NCI-H1105 (cell line): Measurements from ENCODE around the gene STXBP2.

Experiments used
- DNase-seq: peaks from one replicate; lab custom pipeline; 2025; lab: John Stamatoyannopoulos, UW

STXBP2 gene

DNA sequence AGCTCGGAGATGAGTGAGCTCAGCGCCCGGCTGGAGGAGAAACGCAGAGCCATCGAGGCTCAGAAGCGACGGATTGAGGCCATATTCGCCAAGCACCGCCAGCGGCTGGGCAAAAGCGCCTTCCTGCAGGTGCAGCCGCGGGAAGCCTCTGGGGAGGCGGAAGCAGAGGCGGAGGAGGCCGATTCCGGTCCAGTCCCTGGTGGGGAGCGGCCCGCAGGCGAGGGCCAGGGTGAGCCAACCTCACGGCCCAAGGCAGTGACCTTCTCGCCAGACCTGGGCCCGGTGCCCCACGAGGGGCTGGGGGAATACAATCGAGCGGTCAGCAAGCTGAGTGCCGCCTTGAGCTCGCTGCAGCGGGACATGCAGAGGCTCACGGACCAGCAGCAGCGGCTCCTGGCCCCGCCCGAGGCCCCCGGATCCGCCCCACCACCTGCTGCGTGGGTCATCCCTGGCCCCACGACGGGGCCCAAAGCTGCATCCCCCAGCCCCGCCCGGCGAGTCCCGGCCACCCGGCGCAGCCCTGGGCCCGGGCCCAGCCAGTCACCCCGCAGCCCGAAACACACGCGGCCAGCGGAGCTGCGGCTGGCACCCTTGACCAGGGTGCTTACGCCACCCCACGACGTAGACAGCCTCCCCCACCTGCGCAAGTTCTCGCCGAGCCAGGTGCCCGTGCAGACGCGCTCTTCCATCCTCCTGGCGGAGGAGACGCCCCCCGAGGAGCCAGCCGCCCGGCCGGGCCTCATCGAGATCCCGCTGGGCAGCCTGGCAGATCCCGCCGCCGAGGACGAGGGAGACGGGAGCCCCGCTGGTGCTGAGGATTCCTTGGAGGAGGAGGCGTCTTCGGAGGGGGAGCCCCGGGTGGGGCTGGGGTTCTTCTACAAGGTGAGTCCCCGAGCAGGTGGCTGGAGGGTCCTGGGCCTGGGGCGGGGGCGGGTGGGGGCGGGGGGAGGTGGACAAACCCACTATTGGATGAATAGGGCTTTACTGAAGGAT, 24.3 kb upstream of the STXBP2 start:
- DNase-seq, result no peak

DNA sequence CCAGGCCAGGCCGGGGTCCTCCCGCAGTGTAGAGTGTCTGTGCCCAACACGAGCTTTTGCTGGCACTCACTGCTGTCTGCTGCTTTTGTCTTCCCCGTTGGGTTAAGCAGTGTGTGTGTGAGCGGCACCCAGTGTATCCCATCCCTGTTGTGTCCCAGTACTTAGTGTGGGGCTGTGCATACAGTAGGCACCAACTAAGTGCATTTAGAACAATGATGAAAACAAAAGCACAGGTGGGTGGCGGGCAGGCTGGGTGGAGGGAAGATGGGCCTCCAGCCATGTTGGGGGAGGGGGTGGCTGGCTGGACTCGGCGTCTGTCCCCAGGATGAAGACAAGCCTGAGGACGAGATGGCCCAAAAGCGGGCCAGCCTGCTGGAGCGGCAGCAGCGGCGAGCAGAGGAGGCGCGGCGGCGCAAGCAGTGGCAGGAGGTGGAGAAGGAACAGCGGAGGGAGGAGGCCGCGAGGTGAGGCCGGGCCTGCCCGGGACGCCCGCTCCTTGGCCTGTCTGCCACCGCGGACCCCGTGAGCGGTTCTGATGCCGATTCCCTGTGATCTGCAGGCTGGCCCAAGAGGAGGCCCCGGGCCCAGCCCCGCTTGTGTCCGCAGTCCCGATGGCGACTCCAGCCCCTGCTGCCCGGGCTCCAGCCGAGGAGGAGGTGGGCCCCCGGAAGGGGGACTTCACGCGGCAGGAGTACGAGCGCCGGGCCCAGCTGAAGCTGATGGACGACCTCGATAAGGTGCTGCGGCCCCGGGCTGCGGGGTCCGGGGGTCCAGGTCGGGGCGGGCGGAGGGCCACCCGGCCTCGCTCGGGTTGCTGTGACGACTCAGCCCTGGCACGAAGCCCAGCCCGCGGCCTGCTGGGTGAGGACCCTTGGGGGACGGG, 21.8 kb upstream of the STXBP2 start:
- DNase-seq, result no peak

DNA sequence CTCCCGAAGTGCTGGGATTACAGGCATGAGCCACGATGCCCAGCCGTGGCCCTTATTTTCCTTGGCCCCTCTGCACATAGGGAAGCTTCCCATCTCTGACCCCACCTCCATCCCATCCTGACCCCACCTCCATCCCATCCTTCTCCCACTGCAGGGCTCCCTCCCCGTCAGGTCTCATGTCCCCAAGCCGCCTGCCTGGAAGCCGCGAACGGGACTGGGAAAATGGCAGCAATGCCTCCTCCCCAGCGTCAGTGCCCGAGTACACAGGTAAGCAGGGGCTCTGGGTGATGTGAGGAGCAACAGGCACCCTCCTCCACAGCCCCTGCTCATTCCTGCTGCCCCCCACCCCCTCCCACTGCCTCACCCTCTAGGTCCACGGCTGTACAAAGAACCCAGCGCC, 19.7 kb upstream of the STXBP2 start:
- no peak for DNase-seq

DNA sequence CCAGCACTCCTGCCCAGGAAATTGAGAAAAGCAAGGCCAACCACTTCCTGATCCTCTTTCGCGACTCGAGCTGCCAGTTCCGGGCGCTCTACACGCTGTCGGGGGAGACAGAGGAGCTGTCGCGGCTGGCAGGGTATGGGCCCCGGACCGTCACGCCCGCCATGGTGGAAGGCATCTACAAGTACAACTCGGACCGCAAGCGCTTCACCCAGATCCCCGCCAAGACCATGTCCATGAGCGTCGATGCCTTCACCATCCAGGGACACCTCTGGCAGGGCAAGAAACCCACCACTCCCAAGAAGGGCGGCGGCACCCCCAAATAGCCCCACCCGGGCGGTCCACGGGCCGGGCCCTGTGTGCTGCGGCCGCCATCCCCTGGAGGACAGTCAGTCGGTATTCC, 19.2 kb upstream of the STXBP2 start:
- no peak for DNase-seq

DNA sequence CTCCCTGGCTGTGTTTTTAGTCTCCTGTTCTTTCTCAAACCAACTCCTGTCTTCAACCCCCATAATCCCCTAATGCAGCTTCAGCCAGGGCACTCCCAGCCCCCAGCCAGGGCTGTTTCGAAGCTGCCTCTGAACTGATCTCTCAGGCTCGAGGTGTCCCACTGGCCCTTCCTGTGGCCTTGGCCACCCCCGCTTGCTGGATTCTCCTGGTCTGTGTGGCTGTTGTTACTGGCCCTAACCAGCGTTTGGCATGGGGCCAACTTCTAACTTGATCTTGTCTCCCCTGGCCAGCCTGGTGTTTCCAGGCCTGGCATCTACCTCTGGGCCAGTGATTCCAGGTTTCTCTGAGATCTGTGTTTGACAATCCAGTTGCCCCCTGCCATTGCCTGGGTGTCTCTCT, 18.6 kb upstream of the STXBP2 start:
- DNase-seq, result no peak

DNA sequence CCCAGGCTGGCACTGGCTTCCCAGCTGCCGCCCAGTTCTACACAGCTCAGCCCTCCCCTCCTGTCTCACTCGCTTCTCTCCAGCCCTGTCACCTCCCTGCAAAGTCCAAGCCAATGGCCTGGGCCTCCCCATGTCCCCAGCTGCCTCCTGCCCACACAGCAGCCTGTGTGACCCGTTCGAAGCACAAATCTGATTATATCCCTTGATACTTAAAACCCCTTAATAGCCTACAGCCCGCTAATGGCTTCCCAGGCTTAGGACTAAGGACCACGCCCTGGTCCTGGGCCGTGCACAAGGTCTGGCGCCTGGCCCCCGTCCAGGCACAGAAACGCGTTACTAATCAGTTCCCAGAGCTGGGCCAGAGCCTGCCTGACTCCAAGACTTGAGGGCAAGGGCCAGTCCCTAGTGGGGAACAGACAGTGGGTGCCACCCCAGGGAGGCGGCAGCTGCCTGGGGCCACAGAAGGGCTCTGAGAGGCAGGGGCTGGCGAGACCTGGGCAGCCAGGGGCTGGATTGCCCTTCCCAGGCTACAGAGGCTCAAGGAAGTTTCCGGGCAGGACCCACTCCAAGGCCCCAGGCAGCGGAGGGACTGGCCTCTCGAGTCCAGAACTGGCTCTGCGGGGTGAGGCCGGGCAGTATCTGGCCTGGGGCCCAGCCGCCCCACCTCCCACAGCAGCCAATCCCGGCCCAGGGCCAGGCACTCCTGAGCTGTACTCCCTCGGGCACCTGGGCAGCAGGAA, 18.0 kb upstream of the STXBP2 start:
- no peak for DNase-seq

DNA sequence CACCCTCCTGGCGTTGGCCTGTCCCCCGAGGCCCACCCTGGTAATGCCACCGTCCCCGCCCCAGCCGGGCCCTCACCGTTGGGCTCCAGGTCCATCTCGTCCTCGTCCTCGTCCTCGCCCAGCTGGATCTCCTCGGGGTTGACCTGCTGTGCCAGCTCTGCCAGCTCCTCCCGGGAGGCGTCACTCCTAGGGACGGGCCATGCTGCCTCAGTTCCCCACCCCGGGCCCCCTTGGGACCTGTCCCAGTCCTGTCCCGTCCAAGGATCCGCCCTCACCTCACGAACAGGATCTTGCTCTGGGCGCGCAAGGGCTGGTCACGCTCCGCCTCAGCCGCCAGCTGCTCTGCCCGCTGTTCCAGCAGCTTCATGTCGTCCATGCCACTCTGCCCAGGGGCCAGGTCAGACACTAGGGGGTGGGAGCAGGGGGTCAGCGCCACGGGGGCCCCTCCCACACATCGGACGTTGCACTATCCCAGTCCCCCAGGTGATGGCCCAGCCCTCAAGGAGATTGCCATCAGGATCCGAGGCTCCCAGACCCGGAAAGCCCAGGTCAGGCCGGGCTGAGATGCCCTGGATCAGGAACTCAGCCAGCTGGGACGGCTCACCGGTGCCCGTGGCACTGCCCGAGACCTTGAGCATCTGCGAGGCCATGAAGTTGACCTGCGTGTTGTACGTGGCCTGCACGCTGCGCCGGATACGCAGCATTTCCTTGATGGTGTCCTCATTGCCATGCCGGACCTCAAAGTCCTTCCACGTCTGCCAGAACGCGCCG, 17.1 kb upstream of the STXBP2 start:
- no peak for DNase-seq

DNA sequence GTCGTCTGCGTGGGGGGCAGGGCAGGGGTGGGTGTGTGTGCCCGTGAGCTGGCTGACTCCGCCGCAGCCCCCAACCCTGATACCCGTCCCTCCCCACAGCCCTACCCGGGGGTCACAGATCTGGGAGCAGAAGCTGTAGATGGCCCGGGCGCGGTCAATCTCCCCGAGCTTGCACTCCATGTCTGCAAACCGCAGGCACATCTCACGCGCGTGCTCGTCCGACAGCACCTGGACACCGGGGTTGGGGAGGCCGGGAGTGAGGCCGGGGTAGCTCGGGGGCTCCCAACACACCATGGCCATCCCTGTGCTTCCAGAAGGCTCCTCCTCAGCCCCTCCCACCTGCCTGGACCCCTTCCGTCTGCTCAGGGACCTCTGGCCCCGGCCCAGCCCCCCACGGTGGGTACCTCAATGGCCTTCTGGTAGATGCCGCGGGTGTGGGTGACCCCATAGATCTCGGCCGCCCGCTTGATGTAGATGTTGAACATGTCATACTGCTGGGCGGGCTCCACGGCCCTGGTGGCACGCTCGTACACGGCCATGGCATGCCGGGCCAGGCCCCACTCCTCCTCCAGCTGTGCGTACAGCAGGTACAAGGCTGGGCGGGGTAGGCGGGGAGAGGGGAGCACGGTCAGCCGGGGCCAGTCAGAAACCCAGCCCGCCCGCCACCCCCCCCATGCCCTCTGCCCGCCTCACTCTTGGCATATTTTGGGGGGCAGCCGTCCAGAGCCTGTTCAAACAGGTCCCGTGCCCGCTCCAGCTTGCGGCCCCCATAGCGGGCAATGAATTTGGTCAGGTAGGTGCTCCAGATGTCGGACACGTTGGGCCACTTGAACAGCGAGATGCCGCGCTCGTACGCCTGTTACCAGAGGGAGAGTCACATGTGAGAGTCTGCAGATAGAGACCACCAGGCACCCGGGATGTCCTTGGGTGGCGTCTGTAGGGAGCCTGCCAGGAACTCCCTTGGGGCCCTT, 16.2 kb upstream of the STXBP2 start:
- DNase-seq, result no peak

DNA sequence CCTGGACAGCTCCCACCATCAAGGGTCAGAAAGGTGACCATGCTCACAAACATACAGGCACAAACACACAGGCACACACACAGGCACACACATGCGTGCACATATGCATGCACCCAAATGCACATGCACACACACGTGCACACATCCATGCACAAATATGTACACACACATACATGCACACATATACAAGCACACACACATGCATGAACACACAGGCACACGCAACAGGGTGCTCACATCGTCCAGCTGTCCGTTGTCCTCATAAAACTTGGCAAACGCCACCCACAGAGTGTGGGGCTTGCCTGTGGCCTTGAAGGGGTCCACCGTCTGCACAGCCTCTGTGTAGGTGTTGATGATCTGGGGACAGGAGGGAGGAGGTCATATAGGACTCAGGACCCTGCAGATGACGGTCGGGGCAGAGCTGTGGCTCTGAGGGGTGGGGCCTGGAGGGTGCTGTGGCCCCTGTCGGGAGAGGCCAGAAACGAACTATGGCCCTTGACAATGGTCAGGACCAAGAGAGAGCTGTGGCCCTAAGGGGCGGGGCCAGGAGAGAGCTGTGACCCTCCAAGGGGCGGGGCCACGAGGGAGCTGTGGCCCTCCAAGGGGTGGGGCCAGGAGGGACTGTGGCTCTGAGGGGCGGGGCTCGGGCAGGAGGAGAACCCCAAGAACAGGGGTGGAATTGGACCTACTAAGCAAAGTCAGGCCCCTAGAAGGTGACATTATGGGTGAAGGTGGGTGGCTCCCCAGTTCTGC, 13.8 kb upstream of the STXBP2 start:
- no peak for DNase-seq

DNA sequence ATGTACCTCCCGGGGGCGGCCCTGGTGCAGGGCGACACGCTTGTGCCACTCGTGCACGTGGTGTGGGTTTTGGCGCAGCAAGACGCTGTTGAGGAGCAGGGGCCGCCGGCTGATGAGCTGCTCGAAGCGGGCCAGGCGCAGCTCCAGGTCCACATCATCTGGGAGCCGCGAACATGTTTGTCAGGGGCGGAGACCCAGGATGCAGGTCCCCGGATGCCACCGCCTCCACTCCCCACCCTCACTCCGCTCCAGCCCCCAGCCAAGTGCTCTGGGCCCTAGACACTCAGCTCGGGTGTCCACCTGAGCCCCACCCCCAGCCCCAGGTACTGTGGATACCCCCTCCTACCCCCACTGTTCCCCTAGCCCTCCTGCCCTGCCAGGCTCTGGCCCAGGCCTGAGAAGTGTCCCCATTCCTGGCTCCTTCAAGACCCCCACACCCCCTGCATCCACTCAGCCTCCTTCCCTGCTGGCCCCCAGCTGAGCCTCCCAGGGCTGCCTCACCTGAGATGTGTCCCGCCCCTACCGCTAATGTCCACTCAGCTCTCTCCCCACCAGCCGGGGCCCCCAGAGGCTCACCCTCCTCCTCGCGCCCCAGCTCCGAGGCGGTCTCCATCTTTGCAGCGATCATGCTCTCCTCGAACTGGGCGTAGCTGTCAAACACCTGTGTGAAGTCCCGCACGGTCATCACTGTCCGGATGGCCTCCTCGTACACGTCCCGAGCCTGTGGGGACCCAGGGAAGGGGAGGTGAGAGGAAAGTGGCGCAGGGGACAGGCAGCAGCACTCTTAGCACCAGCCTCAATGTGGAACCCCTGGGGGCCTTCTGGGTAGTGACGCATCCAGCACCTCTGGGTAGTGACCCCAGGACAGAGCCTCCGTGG, 12.9 kb upstream of the STXBP2 start:
- no peak for DNase-seq

DNA sequence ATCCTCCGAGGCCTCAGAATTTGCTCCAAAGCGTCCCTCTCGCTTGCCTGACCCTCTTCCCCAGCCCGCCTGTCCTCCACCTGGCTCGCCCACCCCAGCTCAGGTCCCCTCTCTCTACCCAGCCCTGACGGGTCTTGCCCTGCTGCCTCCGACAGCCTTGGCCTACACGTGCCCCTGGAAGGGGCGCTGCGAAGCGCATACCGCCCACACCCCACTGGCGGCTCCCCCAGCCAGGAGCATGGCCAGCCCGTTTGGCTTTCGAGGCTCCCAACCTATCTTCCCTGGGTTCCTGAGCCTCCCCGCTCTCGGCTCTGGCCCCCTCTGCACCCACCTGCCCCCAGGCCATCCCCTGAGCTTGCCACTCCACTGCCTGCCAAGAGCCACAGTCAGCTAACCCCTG, 12.1 kb upstream of the STXBP2 start:
- no peak for DNase-seq

DNA sequence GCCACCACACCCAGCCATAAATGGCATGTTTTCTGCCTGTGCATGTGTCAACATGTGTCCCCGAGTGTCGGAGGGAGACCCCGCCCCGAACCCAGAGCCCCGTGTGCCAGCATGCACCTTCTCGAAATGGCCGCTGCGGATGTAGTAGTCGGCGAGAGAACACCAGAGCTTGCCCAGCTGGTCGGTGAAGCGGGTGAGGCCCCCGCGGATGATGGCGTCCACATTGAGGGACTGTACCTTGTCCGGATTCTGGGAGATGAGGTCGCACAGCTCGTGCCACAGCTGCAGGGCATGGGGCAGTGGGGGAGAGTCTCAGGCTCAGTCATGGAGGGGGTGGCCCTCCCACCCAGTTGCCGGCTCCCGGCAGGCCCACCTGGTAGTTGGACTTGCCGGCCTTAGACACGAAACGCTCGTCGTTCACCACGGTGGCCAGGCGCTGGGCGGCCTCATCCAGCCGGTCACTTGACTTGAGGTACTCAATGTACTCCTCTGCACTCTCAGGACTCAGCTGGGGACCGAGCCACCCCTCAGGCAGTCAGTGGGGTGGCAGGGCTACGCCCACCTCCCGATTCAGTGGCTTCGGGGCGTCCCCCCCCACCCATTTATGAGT, 11.0 kb upstream of the STXBP2 start:
- DNase-seq, result no peak

DNA sequence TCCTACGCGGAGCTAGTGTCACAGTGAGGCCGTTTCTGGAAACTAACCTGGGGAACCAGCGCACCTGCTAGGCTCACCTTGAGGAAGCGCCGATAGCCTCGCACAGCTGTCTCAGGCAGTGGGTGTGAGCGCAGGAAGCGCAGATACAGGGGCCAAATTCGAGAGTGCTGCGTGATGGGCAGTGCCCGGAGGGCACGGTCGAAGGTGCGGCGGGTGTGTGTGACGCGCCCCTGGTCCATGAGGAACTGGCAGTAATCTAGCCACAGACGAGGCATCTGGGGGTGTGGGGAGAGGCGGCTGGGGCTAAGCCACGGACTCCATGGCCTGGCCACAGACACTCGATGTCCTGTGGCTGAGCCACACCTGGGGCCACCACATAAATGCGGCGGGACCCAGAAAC, 9.7 kb upstream of the STXBP2 start:
- DNase-seq, result no peak

DNA sequence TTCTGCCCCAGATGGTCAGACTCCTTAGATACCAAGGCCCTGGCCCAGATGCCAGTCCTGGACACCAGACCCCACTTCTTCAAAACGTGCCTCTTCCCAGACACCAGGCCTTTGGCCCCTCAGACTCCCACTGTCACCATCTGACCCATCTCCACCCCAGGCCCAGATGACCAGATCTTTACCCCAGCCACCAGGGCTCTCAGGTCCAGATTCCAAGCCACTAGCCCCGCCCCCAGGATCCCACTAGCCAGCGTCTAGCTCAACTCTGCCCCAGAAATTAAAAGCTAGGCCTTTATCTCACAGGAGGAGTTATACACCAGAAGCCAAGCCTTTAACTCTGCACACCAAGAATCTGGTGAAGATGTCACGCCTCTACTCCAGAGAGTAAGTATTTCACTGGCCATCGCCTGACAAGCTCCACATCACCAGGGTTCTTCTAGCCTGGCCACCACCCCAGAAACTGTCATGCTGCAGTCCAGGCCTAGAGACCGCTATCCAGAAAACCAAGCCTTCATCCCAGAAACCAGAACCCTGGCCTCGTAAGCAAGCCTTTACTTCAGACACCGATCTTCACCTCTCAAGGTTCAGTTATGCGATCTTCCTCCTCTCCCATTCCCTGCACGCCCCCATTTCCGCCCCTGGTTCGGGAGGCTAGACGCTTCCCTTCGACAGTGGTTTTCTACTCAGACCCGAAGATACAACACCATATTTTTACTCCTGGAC, 8.2 kb upstream of the STXBP2 start:
- DNase-seq, result no peak

DNA sequence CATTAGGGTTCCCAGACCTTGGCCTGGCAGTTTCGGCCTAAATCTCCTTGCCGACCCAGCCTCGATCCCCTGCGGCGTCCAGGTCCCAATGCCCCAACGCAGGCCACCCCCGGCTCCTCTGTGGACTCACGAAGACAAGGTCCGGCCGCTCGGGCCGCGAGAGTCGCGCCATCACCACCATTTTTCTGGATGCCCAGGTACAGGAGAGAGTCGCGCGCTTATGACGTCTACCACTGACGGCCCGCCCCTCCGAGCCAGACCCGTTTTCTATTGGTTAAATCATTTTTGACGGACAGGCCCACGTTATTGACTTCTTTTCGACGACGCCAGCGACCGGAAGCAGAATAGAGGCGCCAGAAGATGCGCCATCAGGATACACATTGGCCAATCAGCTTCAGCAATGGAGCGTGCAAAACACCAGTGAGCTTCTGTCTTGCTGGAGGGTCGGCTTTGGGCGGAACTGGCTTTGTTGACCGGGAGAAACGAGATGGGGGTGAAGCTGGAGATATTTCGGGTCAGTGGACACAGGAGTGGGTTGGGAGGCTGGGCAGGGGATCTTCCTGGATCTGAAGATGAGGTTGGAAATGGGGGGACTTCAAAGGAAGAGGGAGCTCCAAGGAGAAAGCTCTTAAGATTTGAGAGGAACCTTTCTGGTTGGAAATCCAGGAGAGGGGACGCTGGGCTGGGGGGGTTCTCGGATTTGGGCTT, 7.4 kb upstream of the STXBP2 start, which contains the start of the genes PET100 and XAB2:
Gene PET100 (plus strand): TSS at position 447 of the 708 bp plus-strand sequence. CDS start 41 bp downstream, at position 488.
Gene XAB2 (minus strand): TSS at position 199 of the 708 bp plus-strand sequence. CDS start 18 bp downstream, at position 181.
- DNase-seq, result peak; percentile 97

DNA sequence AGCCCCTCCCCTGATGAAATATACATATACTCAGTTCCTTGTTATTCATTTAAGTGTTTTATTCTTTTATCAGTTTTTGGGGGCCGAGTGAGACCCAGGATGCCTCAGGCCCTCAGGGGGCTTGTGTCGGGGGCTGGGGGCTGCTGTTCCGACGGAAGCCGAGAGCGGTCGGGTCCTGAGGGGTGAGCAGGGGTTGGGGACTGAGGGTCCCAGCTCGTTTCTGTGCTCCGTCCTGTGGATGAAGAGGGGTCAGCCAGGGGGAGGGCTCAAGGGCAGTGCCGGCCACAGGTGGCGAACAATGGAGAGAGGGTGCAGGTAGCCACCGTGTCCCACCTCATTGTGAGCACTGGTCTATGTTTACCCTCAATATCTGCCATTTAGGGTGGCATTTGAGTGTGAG, 5.3 kb upstream of the STXBP2 start:
- no peak for DNase-seq
